HG03575 (cell line): ENCODE measurements around the gene VAMP5.
"Not testable (repeated sequence)": the region's sequence is repeated elsewhere in the genome, so short reads cannot be mapped to it uniquely, and the experiment has no call there.

Experiments used
- ATAC-seq: cut with Tn5 transposase; IDR thresholded peaks from one replicate; pipeline ENCODE4 v1.9.1; 2021; ENCODE audit not compliant: unreplicated experiment, insufficient number of reproducible peaks, low FRiP score; ENCODE audit errors: extremely low read depth

VAMP5 gene

DNA sequence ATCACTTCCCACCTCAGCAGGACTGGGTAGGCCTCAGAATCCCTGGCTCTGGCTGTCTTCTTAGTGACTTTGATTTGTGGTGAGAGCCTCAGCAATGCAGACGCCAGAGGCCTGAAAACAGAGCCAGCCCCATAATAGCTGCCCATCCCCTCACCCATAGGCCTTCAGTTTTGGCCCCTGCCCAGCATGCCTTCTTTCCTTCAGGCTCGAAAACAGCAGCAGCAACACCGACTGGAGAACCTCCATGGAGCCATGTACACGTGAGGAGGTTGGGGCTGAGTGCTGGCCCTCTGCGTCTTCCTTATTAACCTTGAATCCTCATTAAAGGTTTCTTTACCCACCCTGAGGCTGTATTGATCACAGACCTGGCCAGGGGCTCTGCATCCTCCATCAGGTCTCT is 13.0 kb downstream of the VAMP5 start:
- no peak for ATAC-seq

DNA sequence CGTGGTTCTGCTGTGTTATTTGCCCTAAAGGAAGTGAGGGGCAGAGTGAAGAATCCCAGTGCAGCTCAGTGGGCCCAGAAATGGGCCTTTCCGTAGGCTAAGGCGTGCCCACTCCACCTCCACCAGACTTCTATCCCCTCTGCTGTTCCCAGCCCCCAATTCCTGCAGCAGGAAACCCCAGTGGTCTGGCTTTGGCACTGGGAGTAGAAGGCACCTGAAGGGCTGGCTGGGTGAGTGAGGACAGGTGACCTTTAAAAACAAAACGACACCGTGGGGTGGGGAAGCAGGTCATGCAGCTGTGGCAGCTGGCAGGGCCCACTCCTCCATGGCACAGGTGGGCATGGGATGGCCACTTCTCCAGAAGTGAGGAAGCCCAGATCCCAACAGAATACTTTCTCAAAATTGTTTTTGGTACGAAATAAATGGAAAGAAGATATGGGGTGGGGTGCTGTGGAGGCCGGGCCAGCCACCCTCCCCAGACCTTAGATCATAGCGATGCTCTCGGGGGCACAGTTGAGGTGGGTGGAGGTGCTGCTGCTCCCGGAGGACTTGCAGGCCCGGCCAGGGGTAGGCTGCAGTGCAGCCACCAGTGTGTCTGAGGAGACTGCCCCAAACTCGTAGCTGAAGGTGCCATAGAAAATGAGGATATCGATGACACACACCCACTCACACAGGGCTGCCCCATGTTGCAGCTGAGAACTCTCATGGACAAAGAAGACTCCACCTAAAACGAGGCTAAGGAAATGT is 14.5 kb downstream of the VAMP5 start:
- ATAC-seq = no peak

DNA sequence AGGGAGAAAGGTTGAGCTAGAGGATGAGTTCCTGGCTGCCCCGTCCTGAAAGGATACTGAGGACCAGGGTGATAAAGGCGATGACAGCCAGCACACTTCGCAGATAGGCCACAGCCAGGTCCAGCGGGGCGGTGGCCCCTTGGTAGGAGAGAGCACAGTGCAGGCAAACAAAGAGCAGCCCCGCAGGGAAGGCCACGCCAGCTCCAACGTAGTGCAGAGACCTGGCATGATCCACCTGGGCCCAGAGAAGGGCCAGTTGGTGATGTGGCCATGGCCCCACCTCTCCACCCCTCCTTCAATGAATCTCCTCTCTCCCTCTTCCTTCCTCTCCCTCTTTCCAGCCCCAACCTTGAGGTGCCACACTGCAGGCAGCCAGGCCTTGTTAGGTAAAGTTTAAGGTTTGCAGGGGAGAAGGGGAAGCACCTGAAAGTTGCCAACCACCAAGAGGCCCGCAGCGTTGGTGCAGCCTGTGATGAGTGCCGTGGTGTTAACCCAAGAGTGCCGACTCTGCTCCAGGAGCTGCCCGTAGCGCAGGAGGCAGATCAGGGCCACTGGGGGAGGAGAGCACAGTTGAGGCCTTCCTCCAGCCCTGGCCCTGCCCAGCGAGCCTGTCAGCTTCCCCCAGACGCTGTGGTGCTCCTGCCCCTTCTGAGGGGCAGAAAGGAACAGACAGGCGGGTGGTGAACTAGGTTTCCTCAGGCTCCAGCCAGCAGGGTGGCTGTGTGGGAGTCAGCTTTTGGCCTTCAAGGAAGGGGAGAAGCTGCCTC is 15.4 kb downstream of the VAMP5 start:
- no peak for ATAC-seq

- no peak for ATAC-seq
Observed at GRCh38 chr2:85600235-85600575, 16.0 kb downstream of the VAMP5 start.

DNA sequence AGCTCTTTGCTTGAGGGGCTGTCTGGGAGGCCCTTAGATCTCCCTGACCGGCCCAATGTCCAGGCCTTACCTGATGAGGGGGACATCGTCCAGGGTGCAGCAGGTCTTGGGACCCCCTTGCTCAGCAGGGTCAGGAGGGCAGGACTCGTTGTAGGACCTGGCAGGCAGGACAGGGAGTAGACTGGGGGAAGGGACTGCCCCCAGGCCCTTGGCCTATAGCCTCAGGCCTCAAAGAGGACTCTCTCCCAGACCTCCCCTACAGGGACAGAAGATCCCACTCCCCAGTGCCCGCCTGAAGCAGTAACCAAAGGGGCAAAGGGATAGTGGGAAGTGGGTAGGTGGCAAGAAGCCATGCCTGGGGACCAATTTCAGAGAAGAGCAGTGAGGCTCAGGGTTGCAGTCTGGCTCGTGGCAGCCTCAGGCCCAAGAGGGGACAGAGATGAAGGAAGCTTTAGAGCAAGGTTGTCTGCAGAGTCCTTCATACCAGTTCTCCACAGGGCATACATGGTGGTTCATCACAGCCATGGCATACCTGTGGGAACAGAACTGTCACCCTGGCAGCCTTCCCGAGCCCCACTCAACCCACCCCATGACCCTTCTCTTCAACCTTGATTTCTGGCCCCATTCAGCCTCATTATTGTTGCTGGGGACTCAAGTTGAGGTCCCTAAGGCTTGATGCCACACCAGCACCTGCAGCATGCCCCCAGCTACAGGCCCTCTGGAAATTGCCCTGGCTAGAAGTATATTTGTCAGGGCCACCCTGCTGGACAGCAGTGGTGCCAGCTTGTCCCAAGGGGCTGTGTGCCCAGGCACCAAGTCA is 16.9 kb downstream of the VAMP5 start:
- ATAC-seq = no peak

DNA sequence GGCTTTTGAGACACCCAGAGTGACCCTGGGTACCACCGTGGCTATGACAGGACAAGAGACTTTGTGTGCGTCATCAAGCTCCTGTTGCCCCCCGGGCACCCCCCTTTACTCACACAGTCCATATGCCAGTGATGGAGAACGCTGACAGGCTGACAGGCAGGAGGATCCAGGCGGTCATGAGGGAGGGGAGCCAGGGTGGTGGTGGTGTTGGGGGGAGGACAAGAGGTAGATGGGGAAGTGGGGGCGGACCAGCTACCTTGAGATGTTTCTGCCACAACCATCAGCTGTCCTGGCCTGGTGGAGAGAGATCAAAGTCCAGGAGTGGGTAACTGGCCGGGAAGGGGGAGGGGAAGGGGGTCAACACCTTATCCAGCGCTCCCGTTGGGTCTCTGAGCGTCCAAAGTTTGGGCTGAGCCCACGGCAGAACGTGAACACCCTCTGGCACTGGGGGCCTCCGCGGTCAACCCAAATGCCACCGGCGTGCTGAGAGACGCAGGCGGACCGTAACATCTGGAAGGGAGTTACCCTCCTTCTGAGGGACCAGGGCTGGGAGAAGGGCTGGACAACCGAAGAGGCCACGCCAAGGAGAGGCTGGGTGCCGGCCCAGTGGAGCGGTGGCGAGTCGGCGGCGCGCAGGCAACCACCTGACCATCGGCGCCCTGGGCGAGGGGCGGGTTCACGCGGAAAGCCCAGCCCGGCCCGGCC is 17.7 kb downstream of the VAMP5 start:
- peak; percentile 4 for ATAC-seq

DNA sequence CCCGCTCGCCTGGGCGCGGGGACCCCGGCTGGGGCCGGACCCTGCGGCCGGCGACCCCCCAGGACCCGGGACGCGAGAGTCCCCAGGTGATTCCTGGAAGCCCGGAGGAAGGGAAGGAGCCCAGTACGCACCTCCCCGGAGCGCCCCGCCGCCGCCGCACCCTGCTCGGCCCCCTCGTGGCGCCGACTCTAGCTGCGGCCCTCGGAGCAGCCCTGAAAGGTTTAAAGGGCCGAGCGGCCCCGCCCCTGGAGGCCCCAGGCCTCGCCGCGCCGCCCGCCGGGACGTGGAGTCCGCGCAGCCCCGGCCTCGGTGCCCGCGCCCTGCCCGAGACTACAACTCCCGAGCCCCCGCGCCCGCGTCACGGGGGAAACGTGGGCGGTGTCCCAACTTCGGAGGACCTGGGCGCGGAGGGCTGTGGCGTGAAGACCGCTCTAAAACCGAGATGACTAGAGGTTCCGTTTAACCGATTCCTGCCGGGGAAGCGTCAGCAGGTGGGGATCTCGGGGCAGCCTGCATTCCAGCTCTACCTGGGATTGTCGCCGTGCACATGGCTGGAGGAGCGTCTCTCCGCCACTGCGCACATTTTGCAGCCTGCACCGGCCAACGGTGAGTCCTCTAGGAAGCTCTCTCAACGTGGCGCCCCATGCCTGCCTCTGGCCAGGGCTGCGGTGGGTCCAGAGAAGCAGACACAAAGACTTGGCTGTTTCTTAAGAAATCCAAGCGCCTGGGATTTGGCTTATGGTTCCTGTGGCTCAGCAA is 18.4 kb downstream of the VAMP5 start, which contains the start of gene TMEM150A:
Gene TMEM150A, minus strand, starts transcription at position 223 of the 759 bp plus-strand sequence. CDS start 750 bp downstream, outside the sequence.
- ATAC-seq = peak; percentile 38

GRCh38 chr2:85604133-85604444 is 19.9 kb downstream of the VAMP5 start:
- not testable (repeated sequence) for ATAC-seq

DNA sequence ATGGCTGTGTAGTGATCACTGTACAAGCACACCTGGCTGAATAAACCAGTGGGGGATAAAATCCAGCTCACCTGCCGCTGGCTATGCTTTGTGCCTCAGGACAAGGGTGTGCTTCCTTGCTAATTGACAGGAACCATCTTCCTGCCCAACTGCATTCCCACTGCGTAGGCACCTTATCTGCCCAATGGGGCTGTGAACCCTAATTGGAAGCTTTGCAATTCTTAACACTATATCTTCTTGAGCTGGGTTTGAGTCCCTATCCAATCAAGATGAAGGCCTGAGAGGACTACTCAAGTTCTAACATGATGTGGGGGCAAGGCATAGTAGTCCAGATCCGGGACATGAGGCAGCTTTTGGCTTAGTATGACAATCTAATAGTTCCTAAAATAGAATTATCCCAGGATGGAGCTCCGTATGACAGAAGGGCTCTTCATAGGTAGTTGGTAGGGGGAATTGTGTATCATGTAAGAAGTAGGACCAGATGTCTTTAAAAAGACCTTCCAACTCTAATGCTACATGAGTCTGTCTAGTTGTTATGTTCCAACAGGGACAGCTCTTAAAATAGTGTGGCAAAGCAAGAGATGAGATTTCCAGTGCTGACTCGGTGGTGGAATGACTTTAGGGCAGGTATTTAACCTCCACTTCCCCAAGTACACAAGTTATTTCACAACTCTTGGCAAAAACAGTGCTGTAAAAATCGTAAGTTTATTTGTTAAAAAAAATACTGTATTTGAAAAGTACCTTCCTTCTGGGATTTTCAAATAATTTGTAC is 20.5 kb downstream of the VAMP5 start:
- no peak for ATAC-seq

DNA sequence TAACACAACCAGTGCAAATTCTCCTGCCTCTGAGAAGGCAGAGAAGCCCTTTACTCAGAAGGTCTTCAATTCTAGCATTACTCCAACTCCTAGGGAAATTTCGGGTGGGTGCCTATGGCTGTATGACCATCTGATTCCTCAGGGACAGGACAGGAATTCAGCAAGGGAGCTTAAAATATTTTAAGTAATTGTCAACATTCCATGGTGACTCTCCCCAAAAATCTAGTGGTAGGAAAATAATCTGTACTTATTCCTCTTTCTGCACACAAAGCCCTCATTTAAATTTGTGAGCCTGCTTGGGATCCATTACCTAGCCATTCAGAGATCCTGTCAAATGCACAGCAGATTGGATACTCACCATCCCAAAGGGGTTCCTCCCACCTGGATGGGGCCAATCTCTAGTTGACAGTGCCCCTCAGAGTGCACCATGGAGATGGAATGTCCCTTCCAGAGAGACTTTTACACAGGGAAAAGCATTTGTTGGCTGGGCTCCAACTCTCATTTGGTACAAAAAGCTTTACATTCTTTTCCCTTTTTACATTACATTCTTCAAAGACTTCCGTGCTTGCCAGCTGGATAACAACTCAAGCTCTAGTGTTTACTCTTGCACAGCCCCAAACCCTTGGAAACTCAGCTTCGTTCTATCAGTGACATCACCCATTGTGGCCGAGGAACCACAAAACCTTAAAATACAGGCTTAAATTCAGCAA is 21.3 kb downstream of the VAMP5 start:
- ATAC-seq = no peak

GRCh38 chr2:85606116-85606455 is 21.9 kb downstream of the VAMP5 start:
- ATAC-seq = no peak

GRCh38 chr2:85607268-85608215 is 23.3 kb downstream of the VAMP5 start:
- no peak for ATAC-seq

- ATAC-seq = no peak
Observed at GRCh38 chr2:85611217-85611704, 27.0 kb downstream of the VAMP5 start.

GRCh38 chr2:85611705-85612587 is 27.7 kb downstream of the VAMP5 start, which contains the start of gene C2orf68:
C2orf68 (minus strand) TSS chr2:85612066; CDS start chr2:85611984, 82 bp downstream.
- no peak for ATAC-seq
